T-helper 17 cell (primary cell): ENCODE results near the gene RO60. TPM values are rescaled to one million over a fixed set of nuclear protein-coding genes. Genes with fewer than 3 reads are reported as not detected.
"Not testable (repeated sequence)": the region's sequence is repeated elsewhere in the genome, so short reads cannot be mapped to it uniquely, and the experiment has no call there.

Experiments used
- ATAC-seq: fragments of 150-1000 bp; cut with Tn5 transposase; 2 replicates; pipeline ENCODE4 v1.10.0; 2021; ENCODE audit warnings: mild to moderate bottlenecking, moderate library complexity
- DNase-seq, 3 donors: peaks; one replicate each; pipeline versions ENCODE4 v3.0.0 to v3.0.0-alpha.2; 2020 to 2021
- H3K9me3 ChIP-seq: one replicate; pipeline ENCODE4 v1.7.0; 2013; ENCODE audit warnings: low read length, mild to moderate bottlenecking; ENCODE audit not compliant: control insufficient read depth, poor library complexity, severe bottlenecking
- H3K27ac Mint-ChIP-seq: one replicate; pipeline ENCODE4 v1.8.0; 2022; ENCODE audit warnings: mild to moderate bottlenecking, moderate library complexity, mixed read lengths
- H3K27me3 Mint-ChIP-seq: one replicate; pipeline ENCODE4 v1.8.0; 2022; ENCODE audit warnings: mixed read lengths
- H3K36me3 Mint-ChIP-seq: one replicate; pipeline ENCODE4 v1.8.0; 2022; ENCODE audit warnings: low read depth, mixed read lengths
- H3K4me1 Mint-ChIP-seq: one replicate; pipeline ENCODE4 v1.8.0; 2022; ENCODE audit warnings: mild to moderate bottlenecking, mixed read lengths
- H3K4me3 Mint-ChIP-seq: one replicate; pipeline ENCODE4 v1.8.0; 2022; ENCODE audit warnings: mild to moderate bottlenecking, moderate library complexity, mixed read lengths
- total RNA-seq, 4 donors: library from RNA in 2 of 4; stranded (reverse) in 2 of 4; gene quantifications; one replicate each; pipeline ENCODE4 v1.2.3 and lab custom pipeline; 2022 to 2026

Gene RO60
- total RNA-seq (10 to 100 TPM; 44.0 to 58.2 TPM), total RNA-seq (lab: John Stamatoyannopoulos, UW) (86.1 to 163 reads per million in 2 donors)

GRCh38 chr1:193059282-193060114 lies at the start of gene RO60, which contains the start of gene UCHL5:
RO60 (plus strand) TSS chr1:193059612; CDS start chr1:193069055, 9,443 bp downstream.
UCHL5 (minus strand) TSS chr1:193059360; CDS start chr1:193059260, 100 bp downstream.
- Mint-ChIP-seq H3K36me3 (peaks cover 4% of the 10 kb centered on the region), H3K4me1 (peaks cover 49% of the 10 kb centered on the region)

GRCh38 chr1:193011406-193011805 lies 48.0 kb upstream of the RO60 start:
- DNase-seq = no peak
- no peak for ATAC-seq
- no peaks in the 10 kb centered on the region for H3K27me3 Mint-ChIP-seq
- no peak overlapping the region for H3K27ac Mint-ChIP-seq
- H3K4me1 Mint-ChIP-seq = no peaks in the 10 kb centered on the region
- H3K4me3 Mint-ChIP-seq = no peak overlapping the region
- no peaks in the 10 kb centered on the region for H3K36me3 Mint-ChIP-seq
- no peaks in the 10 kb centered on the region for H3K9me3 ChIP-seq

More at GRCh38 chr1:193059282-193060114, at the start of gene RO60, which contains the start of gene UCHL5:
- ATAC-seq (peak; percentile 97), DNase-seq (peak; percentile 83 to 92 (median 87))
- no peaks in the 10 kb centered on the region for H3K27me3 Mint-ChIP-seq
- H3K9me3 ChIP-seq = no peaks in the 10 kb centered on the region
- H3K4me3 Mint-ChIP-seq = peak within 1 kb of the TSS; percentile 99
- peak within 1 kb of the TSS; percentile 98 for H3K27ac Mint-ChIP-seq

GRCh38 chr1:193013005-193013404 lies 46.4 kb upstream of the RO60 start:
- no peak overlapping the region for H3K4me3 Mint-ChIP-seq
- no peak for DNase-seq
- H3K27ac Mint-ChIP-seq = no peak overlapping the region
- H3K9me3 ChIP-seq = no peaks in the 10 kb centered on the region
- H3K4me1 Mint-ChIP-seq = no peaks in the 10 kb centered on the region
- ATAC-seq = no peak
- no peaks in the 10 kb centered on the region for H3K27me3 Mint-ChIP-seq
- H3K36me3 Mint-ChIP-seq = no peaks in the 10 kb centered on the region

- no peak for ATAC-seq
- Mint-ChIP-seq H3K36me3 (no peaks in the 10 kb centered on the region), H3K4me3 (no peak overlapping the region), H3K27me3 (no peaks in the 10 kb centered on the region), H3K27ac (no peak overlapping the region), H3K4me1 (no peaks in the 10 kb centered on the region)
- no peak for DNase-seq
- no peaks in the 10 kb centered on the region for H3K9me3 ChIP-seq
Observed at GRCh38 chr1:193013707-193014106, 45.7 kb upstream of the RO60 start.

- no peaks in the 10 kb centered on the region for H3K27me3 Mint-ChIP-seq
- ATAC-seq (no peak), DNase-seq (no peak)
- no peak overlapping the region for H3K27ac Mint-ChIP-seq
- H3K4me1 Mint-ChIP-seq = no peaks in the 10 kb centered on the region
- no peak overlapping the region for H3K4me3 Mint-ChIP-seq
- no peaks in the 10 kb centered on the region for H3K36me3 Mint-ChIP-seq
- no peaks in the 10 kb centered on the region for H3K9me3 ChIP-seq
Observed at GRCh38 chr1:193014400-193014799, 45.0 kb upstream of the RO60 start.

GRCh38 chr1:193016788-193017187 lies 42.6 kb upstream of the RO60 start:
- no peak for ATAC-seq
- no peaks in the 10 kb centered on the region for H3K4me1 Mint-ChIP-seq

GRCh38 chr1:193019442-193020026 lies 39.9 kb upstream of the RO60 start:
- H3K27ac Mint-ChIP-seq = no peak overlapping the region
- no peak overlapping the region for H3K4me3 Mint-ChIP-seq
- no peaks in the 10 kb centered on the region for H3K27me3 Mint-ChIP-seq
- H3K4me1 Mint-ChIP-seq = no peaks in the 10 kb centered on the region
- H3K36me3 Mint-ChIP-seq = peaks cover 3% of the 10 kb centered on the region
- no peak for DNase-seq
- ATAC-seq = peak; percentile 49
- H3K9me3 ChIP-seq = no peaks in the 10 kb centered on the region

More at GRCh38 chr1:193016788-193017187, 42.6 kb upstream of the RO60 start:
- DNase-seq = no peak
- no peaks in the 10 kb centered on the region for H3K9me3 ChIP-seq
- Mint-ChIP-seq H3K27ac (no peak overlapping the region), H3K27me3 (no peaks in the 10 kb centered on the region), H3K36me3 (no peaks in the 10 kb centered on the region), H3K4me3 (no peak overlapping the region)

GRCh38 chr1:193025218-193025617 lies 34.2 kb upstream of the RO60 start:
- no peak overlapping the region for H3K27ac Mint-ChIP-seq
- no peaks in the 10 kb centered on the region for H3K9me3 ChIP-seq
- H3K27me3 Mint-ChIP-seq = no peaks in the 10 kb centered on the region
- ATAC-seq = no peak
- H3K36me3 Mint-ChIP-seq = peaks cover 6% of the 10 kb centered on the region
- H3K4me1 Mint-ChIP-seq = no peaks in the 10 kb centered on the region
- DNase-seq = no peak
- no peak overlapping the region for H3K4me3 Mint-ChIP-seq

GRCh38 chr1:193030280-193030679 lies 29.1 kb upstream of the RO60 start:
- no peak for DNase-seq
- Mint-ChIP-seq H3K36me3 (peaks cover 2% of the 10 kb centered on the region), H3K4me1 (peaks cover 9% of the 10 kb centered on the region), H3K27ac (no peak overlapping the region), H3K4me3 (no peak overlapping the region), H3K27me3 (no peaks in the 10 kb centered on the region)
- H3K9me3 ChIP-seq = no peaks in the 10 kb centered on the region
- ATAC-seq = no peak

- no peak overlapping the region for H3K27ac Mint-ChIP-seq
- peaks cover 19% of the 10 kb centered on the region for H3K4me1 Mint-ChIP-seq
- H3K27me3 Mint-ChIP-seq = no peaks in the 10 kb centered on the region
- DNase-seq = no peak
- ATAC-seq = no peak
- H3K9me3 ChIP-seq = no peaks in the 10 kb centered on the region
- no peak overlapping the region for H3K4me3 Mint-ChIP-seq
- H3K36me3 Mint-ChIP-seq = no peaks in the 10 kb centered on the region
Observed at GRCh38 chr1:193031431-193031830, 28.0 kb upstream of the RO60 start.

- not testable (repeated sequence) for H3K27ac Mint-ChIP-seq, DNase-seq, H3K36me3 Mint-ChIP-seq, H3K27me3 Mint-ChIP-seq, ATAC-seq, H3K9me3 ChIP-seq, H3K4me3 Mint-ChIP-seq
- H3K4me1 Mint-ChIP-seq = peaks cover 29% of the 10 kb centered on the region
Observed at GRCh38 chr1:193032643-193033427, 26.6 kb upstream of the RO60 start.

GRCh38 chr1:193033610-193034009 lies 25.8 kb upstream of the RO60 start:
- no peak for ATAC-seq
- no peak for DNase-seq
- H3K4me1 Mint-ChIP-seq = peaks cover 29% of the 10 kb centered on the region
- no peaks in the 10 kb centered on the region for H3K36me3 Mint-ChIP-seq
- H3K27me3 Mint-ChIP-seq = no peaks in the 10 kb centered on the region
- no peak overlapping the region for H3K4me3 Mint-ChIP-seq
- no peaks in the 10 kb centered on the region for H3K9me3 ChIP-seq
- peak overlapping the region; percentile 43 for H3K27ac Mint-ChIP-seq
